GM19035 (cell line): Measurements from ENCODE around the gene UGT1A8.

Source experiments
- ATAC-seq: cut with Tn5 transposase; IDR thresholded peaks from one replicate; pipeline ENCODE4 v1.9.1; 2021; ENCODE audit not compliant: unreplicated experiment

Gene UGT1A8

GRCh38 chr2:233798335-233799086 lies 181.1 kb downstream of the UGT1A8 start:
- ATAC-seq, result no peak

GRCh38 chr2:233799087-233799665 lies 181.7 kb downstream of the UGT1A8 start:
- no peak for ATAC-seq

- no peak for ATAC-seq
These were observed 182.3 kb downstream of the UGT1A8 start for GRCh38 chr2:233799716-233800115.

- no peak for ATAC-seq
These were observed 182.8 kb downstream of the UGT1A8 start for GRCh38 chr2:233800208-233800607.

GRCh38 chr2:233801357-233802131 lies 184.1 kb downstream of the UGT1A8 start:
- ATAC-seq, result no peak

GRCh38 chr2:233802132-233802815 lies 184.8 kb downstream of the UGT1A8 start:
- ATAC-seq, result no peak

GRCh38 chr2:233803292-233803911 lies 186.0 kb downstream of the UGT1A8 start:
- no peak for ATAC-seq

GRCh38 chr2:233803994-233804393 lies 186.6 kb downstream of the UGT1A8 start:
- ATAC-seq, result no peak

GRCh38 chr2:233807215-233807865 lies 189.9 kb downstream of the UGT1A8 start:
- no peak for ATAC-seq

GRCh38 chr2:233807966-233808935 lies 190.8 kb downstream of the UGT1A8 start:
- ATAC-seq, result no peak

GRCh38 chr2:233810385-233810784 lies 193.0 kb downstream of the UGT1A8 start:
- no peak for ATAC-seq

- ATAC-seq, result no peak
These were observed 193.7 kb downstream of the UGT1A8 start for GRCh38 chr2:233811087-233811486.

GRCh38 chr2:233811732-233812131 lies 194.3 kb downstream of the UGT1A8 start:
- ATAC-seq, result no peak

- ATAC-seq, result no peak
These were observed 196.0 kb downstream of the UGT1A8 start for GRCh38 chr2:233813236-233814055.

GRCh38 chr2:233814056-233814835 lies 196.8 kb downstream of the UGT1A8 start:
- ATAC-seq, result no peak

- no peak for ATAC-seq
These were observed 198.4 kb downstream of the UGT1A8 start for GRCh38 chr2:233815861-233816260.

GRCh38 chr2:233816334-233816733 lies 198.9 kb downstream of the UGT1A8 start:
- no peak for ATAC-seq

GRCh38 chr2:233816771-233817170 lies 199.3 kb downstream of the UGT1A8 start:
- ATAC-seq, result no peak
